ENCODE measurements around the gene BID. TPM values are rescaled to one million over a fixed set of nuclear protein-coding genes. Genes with fewer than 3 reads are reported as not detected.

BID gene
- total RNA-seq, 2 experiments from 2014 or later: 59.9 to 60.3 TPM

DNA sequence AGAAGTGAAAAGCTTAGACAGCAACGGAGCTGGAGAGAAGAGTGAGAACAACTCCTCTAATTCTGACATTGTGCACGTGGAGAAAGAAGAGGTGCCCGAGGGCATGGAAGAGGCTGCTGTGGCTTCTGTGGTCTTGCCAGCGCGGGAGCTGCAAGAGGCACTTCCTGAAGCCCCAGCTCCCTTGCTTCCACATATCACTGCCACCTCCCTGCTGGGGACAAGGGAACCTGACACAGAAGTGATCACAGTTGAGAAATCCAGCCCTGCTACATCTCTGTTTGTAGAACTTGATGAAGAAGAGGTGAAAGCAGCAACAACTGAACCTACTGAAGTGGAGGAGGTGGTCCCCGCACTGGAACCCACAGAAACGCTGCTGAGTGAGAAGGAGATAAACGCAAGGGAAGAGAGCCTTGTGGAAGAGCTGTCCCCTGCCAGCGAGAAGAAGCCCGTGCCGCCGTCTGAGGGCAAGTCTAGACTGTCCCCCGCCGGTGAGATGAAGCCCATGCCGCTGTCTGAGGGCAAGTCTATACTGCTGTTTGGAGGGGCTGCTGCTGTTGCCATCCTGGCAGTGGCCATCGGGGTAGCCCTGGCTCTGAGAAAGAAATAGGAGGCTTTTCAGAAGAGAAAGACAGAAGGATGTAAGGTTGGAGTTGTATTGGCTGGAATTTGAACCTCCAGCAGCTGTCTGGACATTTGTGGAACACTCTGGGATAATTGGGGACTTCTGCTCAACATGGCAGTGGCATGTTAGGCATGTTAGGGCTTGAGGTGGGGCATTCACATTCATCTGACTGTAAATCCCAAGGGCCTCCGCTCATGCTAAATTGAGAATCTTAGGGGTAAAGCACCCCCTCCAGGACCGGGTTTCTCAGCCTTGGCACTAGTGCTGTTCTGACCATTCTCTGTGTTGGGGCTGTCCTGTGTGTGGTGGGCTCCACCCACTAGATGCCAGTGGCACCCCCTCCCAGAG, 47.1 kb downstream of the BID start:
- Histone ChIP-seq H3K9me2 (ENCODE audit: insufficient read depth, low read length) (no peaks in the 10 kb centered on the region), H3K9me3 (ENCODE audit: low read length) (no peaks in the 10 kb centered on the region), H3K36me3 (ENCODE audit: insufficient read depth, low read length) (peaks cover 44% of the 10 kb centered on the region; the same call in 1 of the 2 replicates), H3K79me2 (ENCODE audit: insufficient read depth, low read depth, low read length) (no peaks in the 10 kb centered on the region), H3K27ac (ENCODE audit: low read depth, low read length, poor library complexity, severe bottlenecking) (no peak overlapping the region), H4K20me1 (ENCODE audit: insufficient read depth, low read length) (no peaks in the 10 kb centered on the region), H3K4me1 (ENCODE audit: insufficient read depth, low read length, poor library complexity, severe bottlenecking) (no peaks in the 10 kb centered on the region), H2AFZ (ENCODE audit: low read length) (no peak overlapping the region), H3K4me2 (ENCODE audit: low read length) (no peak overlapping the region), H3K4me3 (ENCODE audit: low read depth, low read length, poor library complexity, severe bottlenecking) (no peak overlapping the region)
- intact Hi-C loops (cut with micrococcal nuclease; ENCODE audit: unreplicated experiment): no loop called here
- DNase-seq (ENCODE audit: low spot score): no peak
- TF ChIP-seq, protein P1, sequence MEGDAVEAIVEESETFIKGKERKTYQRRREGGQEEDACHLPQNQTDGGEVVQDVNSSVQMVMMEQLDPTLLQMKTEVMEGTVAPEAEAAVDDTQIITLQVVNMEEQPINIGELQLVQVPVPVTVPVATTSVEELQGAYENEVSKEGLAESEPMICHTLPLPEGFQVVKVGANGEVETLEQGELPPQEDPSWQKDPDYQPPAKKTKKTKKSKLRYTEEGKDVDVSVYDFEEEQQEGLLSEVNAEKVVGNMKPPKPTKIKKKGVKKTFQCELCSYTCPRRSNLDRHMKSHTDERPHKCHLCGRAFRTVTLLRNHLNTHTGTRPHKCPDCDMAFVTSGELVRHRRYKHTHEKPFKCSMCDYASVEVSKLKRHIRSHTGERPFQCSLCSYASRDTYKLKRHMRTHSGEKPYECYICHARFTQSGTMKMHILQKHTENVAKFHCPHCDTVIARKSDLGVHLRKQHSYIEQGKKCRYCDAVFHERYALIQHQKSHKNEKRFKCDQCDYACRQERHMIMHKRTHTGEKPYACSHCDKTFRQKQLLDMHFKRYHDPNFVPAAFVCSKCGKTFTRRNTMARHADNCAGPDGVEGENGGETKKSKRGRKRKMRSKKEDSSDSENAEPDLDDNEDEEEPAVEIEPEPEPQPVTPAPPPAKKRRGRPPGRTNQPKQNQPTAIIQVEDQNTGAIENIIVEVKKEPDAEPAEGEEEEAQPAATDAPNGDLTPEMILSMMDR (conservative IDR thresholded peaks at IDR 0.05; ENCODE audit: low read length): no peak
- TF ChIP-seq EZH2phosphoT487 (IDR thresholded peaks at IDR 0.05; ENCODE audit: borderline replicate concordance, low read depth, low read length): no peak
- ChIA-PET POLR2A (no interaction called here), CTCF (ENCODE audit: unreplicated experiment) (no interaction called here)
- BruUV-seq (replicated peaks): no TSS peak

DNA sequence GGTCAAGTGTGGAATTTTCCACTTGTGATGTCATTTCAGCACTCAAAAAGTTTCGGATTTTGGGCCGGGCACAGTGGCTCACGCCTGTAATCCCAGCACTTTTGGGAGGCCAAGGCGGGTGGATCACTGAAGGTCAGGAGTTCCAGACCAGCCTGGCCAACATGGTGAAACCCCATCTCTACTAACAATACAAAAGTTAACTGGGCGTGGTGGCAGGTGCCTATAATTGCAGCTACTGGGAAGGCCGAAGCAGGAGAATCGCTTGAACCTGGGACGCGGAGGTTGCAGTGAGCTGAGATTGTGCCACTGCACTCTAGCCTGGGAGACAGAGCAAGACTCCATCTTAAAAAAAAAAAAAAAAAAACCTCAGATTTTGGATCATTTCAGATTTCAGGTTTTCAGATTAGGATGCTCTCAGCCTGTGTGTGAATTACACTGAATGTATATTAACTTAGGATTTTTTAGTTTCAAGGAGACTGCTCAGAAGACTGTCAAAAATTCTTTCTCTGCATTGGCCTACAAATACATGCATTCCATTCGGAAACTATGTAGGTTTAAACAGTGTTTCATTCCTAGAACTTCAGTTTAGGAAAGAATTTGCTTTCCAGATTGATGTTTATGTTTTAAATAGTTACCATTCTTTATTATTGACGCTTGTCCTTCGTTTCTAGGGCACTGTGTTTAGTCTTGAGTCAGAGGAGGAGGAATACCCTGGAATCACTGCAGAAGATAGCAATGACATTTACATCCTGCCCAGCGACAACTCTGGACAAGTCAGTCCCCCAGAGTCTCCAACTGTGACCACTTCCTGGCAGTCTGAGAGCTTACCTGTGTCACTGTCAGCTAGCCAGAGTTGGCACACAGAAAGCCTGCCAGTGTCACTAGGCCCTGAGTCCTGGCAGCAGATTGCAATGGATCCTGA, 48.0 kb downstream of the BID start:
- intact Hi-C loops (cut with micrococcal nuclease; ENCODE audit: unreplicated experiment): no loop called here
- TF ChIP-seq EZH2phosphoT487 (IDR thresholded peaks at IDR 0.05; ENCODE audit: borderline replicate concordance, low read depth, low read length): no peak
- TF ChIP-seq, protein P1 (conservative IDR thresholded peaks at IDR 0.05; ENCODE audit: low read length): no peak
- Histone ChIP-seq H3K4me1 (ENCODE audit: insufficient read depth, low read length, poor library complexity, severe bottlenecking) (no peaks in the 10 kb centered on the region), H3K79me2 (ENCODE audit: insufficient read depth, low read depth, low read length) (no peaks in the 10 kb centered on the region), H3K9me2 (ENCODE audit: insufficient read depth, low read length) (no peaks in the 10 kb centered on the region), H3K4me3 (ENCODE audit: low read depth, low read length, poor library complexity, severe bottlenecking) (no peak overlapping the region), H3K36me3 (ENCODE audit: insufficient read depth, low read length) (peaks cover 34% of the 10 kb centered on the region; the same call in 1 of the 2 replicates), H2AFZ (ENCODE audit: low read length) (no peak overlapping the region), H3K27ac (ENCODE audit: low read depth, low read length, poor library complexity, severe bottlenecking) (no peak overlapping the region), H3K4me2 (ENCODE audit: low read length) (no peak overlapping the region), H4K20me1 (ENCODE audit: insufficient read depth, low read length) (no peaks in the 10 kb centered on the region), H3K9me3 (ENCODE audit: low read length) (no peaks in the 10 kb centered on the region)
- DNase-seq (ENCODE audit: low spot score): no peak
- ChIA-PET POLR2A (interaction anchor here (0.9 kb wide), 1 partner anchor 16 kb away, joined by 6 read pairs; no protein-coding TSS in a partner anchor), CTCF (ENCODE audit: unreplicated experiment) (no interaction called here)
- BruUV-seq (replicated peaks): no TSS peak

All from OCI-LY7 (cell line).